MM.1S (cell line): Measurements from ENCODE around the gene ESR2.

ENCODE experiments used
- DNase-seq: peaks from one replicate; pipeline ENCODE4 v3.0.0-alpha.2; 2015
- H2AFZ ChIP-seq: fragments of 300-600 bp; sonication (generic); 2 replicates; pipeline ENCODE4 v1.6.0; 2016; ENCODE audit warnings: antibody characterized with exemption, low read length
- H3F3A ChIP-seq: fragments of 300-600 bp; sonication (generic); 2 replicates; pipeline ENCODE4 v1.6.1; 2016; ENCODE audit warnings: mild to moderate bottlenecking, antibody characterized with exemption, low read length, moderate library complexity, mixed read lengths; ENCODE audit not compliant: insufficient read depth
- H3K27ac ChIP-seq: fragments of 300-600 bp; sonication (generic); 2 replicates; pipeline ENCODE4 v1.5.1; 2016; ENCODE audit warnings: mild to moderate bottlenecking, low read length
- H3K27me3 ChIP-seq: fragments of 300-600 bp; sonication (generic); replicated peaks from 2 replicates; pipeline ENCODE4 v1.6.0; 2016; ENCODE audit warnings: low read length; ENCODE audit not compliant: insufficient read depth
- H3K36me3 ChIP-seq: fragments of 300-600 bp; sonication (generic); replicated peaks from 2 replicates; pipeline ENCODE4 v1.6.1; 2016; ENCODE audit warnings: mild to moderate bottlenecking, low read length, mixed read lengths; ENCODE audit not compliant: insufficient read depth
- H3K4me1 ChIP-seq: fragments of 300-600 bp; sonication (generic); 2 replicates; pipeline ENCODE4 v1.6.1; 2016; ENCODE audit warnings: low read length, mixed read lengths
- H3K4me2 ChIP-seq: fragments of 300-600 bp; sonication (generic); 2 replicates; pipeline ENCODE4 v1.6.0; 2016; ENCODE audit warnings: low read depth, low read length
- H3K4me3 ChIP-seq: fragments of 300-600 bp; sonication (generic); 2 replicates; pipeline ENCODE4 v1.5.1; 2016; ENCODE audit warnings: low read length, mixed read lengths
- H3K79me2 ChIP-seq: fragments of 300-600 bp; sonication (generic); 2 replicates; pipeline ENCODE4 v1.6.1; 2016; ENCODE audit warnings: mixed run types, low read length, mixed read lengths
- H3K9ac ChIP-seq: fragments of 300-600 bp; sonication (generic); 2 replicates; pipeline ENCODE4 v1.6.1; 2016; ENCODE audit warnings: low read length, mixed read lengths
- H3K9me2 ChIP-seq: fragments of 300-600 bp; sonication (generic); replicated peaks from 2 replicates; pipeline ENCODE4 v1.6.1; 2016; ENCODE audit warnings: mild to moderate bottlenecking, low read length, mixed read lengths; ENCODE audit not compliant: insufficient read depth
- H3K9me3 ChIP-seq: fragments of 300-600 bp; sonication (generic); replicated peaks from 2 replicates; pipeline ENCODE4 v1.6.1; 2016; ENCODE audit warnings: mild to moderate bottlenecking, low read length, mixed read lengths; ENCODE audit not compliant: insufficient read depth
- H4K20me1 ChIP-seq: fragments of 300-600 bp; sonication (generic); 2 replicates; pipeline ENCODE4 v1.6.1; 2016; ENCODE audit warnings: mild to moderate bottlenecking, low read length, moderate library complexity, mixed read lengths; ENCODE audit not compliant: insufficient read depth
- CTCF ChIP-seq: fragments of 300-600 bp; sonication (generic); IDR thresholded peaks from 2 replicates; pipeline ENCODE4 v1.5.1; 2016; ENCODE audit warnings: antibody characterized with exemption, low read length, mixed read lengths
- EZH2 ChIP-seq: fragments of 300-600 bp; sonication (generic); optimal IDR thresholded peaks from 2 replicates; pipeline ENCODE3; 2017; ENCODE audit warnings: low read depth, mild to moderate bottlenecking, antibody characterized with exemption, low read length, mixed read lengths
- EZH2phosphoT487 ChIP-seq: fragments of 300-600 bp; sonication (generic); IDR thresholded peaks from 2 replicates; pipeline ENCODE4 v1.6.1; 2018; ENCODE audit warnings: antibody characterized with exemption, low read length

The ESR2 gene

DNA sequence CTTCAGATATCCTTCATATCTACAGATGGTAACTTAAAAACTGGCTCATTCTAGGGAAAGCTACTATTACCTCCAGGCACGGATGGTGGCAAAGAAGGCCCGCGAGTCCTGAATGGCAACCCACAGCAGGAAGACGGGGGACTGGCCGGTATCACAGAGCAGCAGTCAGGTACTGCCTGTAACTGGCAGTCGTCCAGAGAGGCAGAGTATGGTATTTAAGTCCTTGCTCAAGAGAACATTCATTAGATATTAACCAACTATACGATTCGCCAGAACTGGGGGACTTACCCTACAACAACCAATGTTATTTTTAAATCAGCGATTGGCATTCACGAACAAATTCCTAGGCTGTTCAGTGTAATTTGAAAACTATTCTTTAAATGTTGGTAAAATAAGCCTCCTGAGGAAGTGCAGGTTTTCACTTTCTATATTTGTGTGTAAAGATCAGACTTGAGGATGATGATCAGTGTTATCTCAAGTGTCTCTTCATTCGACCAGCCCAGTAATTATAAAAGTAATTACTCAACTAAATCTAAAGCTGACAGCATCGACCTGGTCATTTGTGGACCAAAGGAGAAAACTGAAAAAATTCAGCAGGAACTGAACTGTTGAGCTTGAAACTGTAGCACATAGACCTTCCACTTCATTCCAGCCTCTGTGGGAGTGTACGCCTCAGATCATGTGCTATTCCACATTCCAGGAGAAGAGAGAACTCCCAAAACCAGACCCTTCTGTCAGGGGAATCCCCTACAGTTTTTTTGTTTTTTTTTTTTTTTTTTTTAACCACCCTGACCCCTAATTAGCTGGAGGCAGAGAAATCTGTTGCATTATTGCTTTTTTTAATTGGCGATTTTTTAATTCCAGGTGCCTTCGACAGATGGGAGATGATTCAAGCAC, 75.6 kb downstream of the ESR2 start:
- no peaks in the 10 kb centered on the region for H3K36me3 ChIP-seq
- H3K4me3 ChIP-seq, result no peak overlapping the region

GRCh38 chr14:64217834-64218233, 76.3 kb downstream of the ESR2 start:
- H3K79me2 ChIP-seq, result no peaks in the 10 kb centered on the region
- H3K9me2 ChIP-seq, result no peaks in the 10 kb centered on the region
- no peaks in the 10 kb centered on the region for H3K9me3 ChIP-seq
- H3K4me3 ChIP-seq, result no peak overlapping the region
- no peaks in the 10 kb centered on the region for H4K20me1 ChIP-seq
- no peak for TF ChIP-seq CTCF
- no peak for TF ChIP-seq EZH2phosphoT487
- no peak for TF ChIP-seq EZH2
- H3K36me3 ChIP-seq, result no peaks in the 10 kb centered on the region
- H2AFZ ChIP-seq, result no peak overlapping the region
- no peak for DNase-seq
- peak overlapping the region; percentile 15; the same call in 1 of the 2 replicates for H3K4me2 ChIP-seq
- H3K4me1 ChIP-seq, result peaks cover 18% of the 10 kb centered on the region
- peak overlapping the region; percentile 65; the same call in 1 of the 2 replicates for H3K27ac ChIP-seq
- no peak overlapping the region for H3K9ac ChIP-seq
- H3K27me3 ChIP-seq, result no peaks in the 10 kb centered on the region
- H3F3A ChIP-seq, result peaks cover 9% of the 10 kb centered on the region; the same call in 1 of the 2 replicates

More for the DNA sequence above, 75.6 kb downstream of the ESR2 start:
- Histone ChIP-seq H3K9me2 (no peaks in the 10 kb centered on the region), H3K4me1 (peaks cover 18% of the 10 kb centered on the region), H3K79me2 (no peaks in the 10 kb centered on the region), H3K27ac (peak overlapping the region; percentile 65; the same call in 1 of the 2 replicates), H3K4me2 (peak overlapping the region; percentile 15; the same call in 1 of the 2 replicates), H3K9ac (no peak overlapping the region), H3K27me3 (no peaks in the 10 kb centered on the region), H4K20me1 (no peaks in the 10 kb centered on the region), H3F3A (peaks cover 9% of the 10 kb centered on the region; the same call in 1 of the 2 replicates), H2AFZ (no peak overlapping the region), H3K9me3 (no peaks in the 10 kb centered on the region)
- DNase-seq, result no peak
- no peak for TF ChIP-seq EZH2phosphoT487
- no peak for TF ChIP-seq CTCF
- no peak for TF ChIP-seq EZH2

DNA sequence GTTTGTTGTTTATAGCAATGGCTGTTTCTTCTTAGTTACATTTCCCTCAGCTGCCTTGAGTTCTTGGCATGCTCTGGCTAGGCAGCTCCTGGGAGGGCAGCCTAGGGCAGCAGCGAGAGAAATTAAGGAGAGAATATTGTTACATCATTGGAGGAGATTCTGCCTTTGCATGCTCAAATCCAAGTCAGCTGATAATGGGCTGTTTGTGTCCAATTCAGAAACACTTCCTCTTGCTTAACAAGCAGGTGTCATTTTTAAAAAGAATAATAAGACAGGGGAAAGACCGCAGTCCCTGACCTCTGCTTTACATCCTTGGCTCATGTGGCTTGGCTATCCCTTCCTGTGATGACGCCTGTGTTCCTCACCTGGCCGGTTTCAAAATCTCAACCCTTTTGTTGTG, 76.9 kb downstream of the ESR2 start:
- DNase-seq, result peak; percentile 44
- no peaks in the 10 kb centered on the region for H3K9me2 ChIP-seq
- peaks cover 9% of the 10 kb centered on the region; the same call in 1 of the 2 replicates for H3F3A ChIP-seq
- TF ChIP-seq EZH2phosphoT487, result no peak
- no peak for TF ChIP-seq EZH2
- TF ChIP-seq CTCF, result no peak
- H3K36me3 ChIP-seq, result no peaks in the 10 kb centered on the region
- peak overlapping the region; percentile 65; the same call in 1 of the 2 replicates for H3K27ac ChIP-seq
- H3K27me3 ChIP-seq, result no peaks in the 10 kb centered on the region
- no peaks in the 10 kb centered on the region for H3K79me2 ChIP-seq
- H3K9me3 ChIP-seq, result no peaks in the 10 kb centered on the region
- H3K4me1 ChIP-seq, result peaks cover 18% of the 10 kb centered on the region
- H2AFZ ChIP-seq, result no peak overlapping the region
- no peak overlapping the region for H3K4me3 ChIP-seq
- H4K20me1 ChIP-seq, result no peaks in the 10 kb centered on the region
- H3K4me2 ChIP-seq, result peak overlapping the region; percentile 41
- no peak overlapping the region for H3K9ac ChIP-seq
